HEK293 (cell line): ENCODE results near the gene CCNI2.

Experiments used
- AEBP2 ChIP-seq: fragments of 450-650 bp; formaldehyde crosslinking; IDR thresholded peaks from 2 replicates; pipeline ENCODE4 v1.5.1; 2016; ENCODE audit warnings: missing biosample characterization, missing genetic modification characterization, borderline replicate concordance
- EGR2 ChIP-seq: fragments of 450-650 bp; formaldehyde crosslinking; IDR thresholded peaks from 2 replicates; pipeline ENCODE4 v1.5.1; 2016; ENCODE audit warnings: low read depth, missing biosample characterization, missing genetic modification characterization
- GLIS1 ChIP-seq: fragments of 450-650 bp; formaldehyde crosslinking; IDR thresholded peaks from 2 replicates; pipeline ENCODE4 v1.5.1; 2016; ENCODE audit warnings: missing biosample characterization, missing genetic modification characterization
- GLIS2 ChIP-seq: fragments of 450-650 bp; formaldehyde crosslinking; IDR thresholded peaks from 2 replicates; pipeline ENCODE4 v1.5.1; 2016; ENCODE audit warnings: missing biosample characterization, missing genetic modification characterization
- HIC1 ChIP-seq: fragments of 450-650 bp; formaldehyde crosslinking; IDR thresholded peaks from 2 replicates; pipeline ENCODE4 v1.5.1; 2016; ENCODE audit warnings: missing biosample characterization, missing genetic modification characterization
- KLF1 ChIP-seq: fragments of 450-650 bp; formaldehyde crosslinking; IDR thresholded peaks from 2 replicates; pipeline ENCODE4 v1.5.1; 2016; ENCODE audit warnings: missing biosample characterization, missing genetic modification characterization
- KLF9 ChIP-seq: fragments of 450-650 bp; formaldehyde crosslinking; IDR thresholded peaks from 2 replicates; pipeline ENCODE4 v1.5.1; 2016; ENCODE audit warnings: missing biosample characterization, missing genetic modification characterization, low read depth
- MZF1 ChIP-seq: fragments of 450-650 bp; formaldehyde crosslinking; IDR thresholded peaks from 2 replicates; pipeline ENCODE4 v1.5.1; 2017; ENCODE audit warnings: missing biosample characterization, missing genetic modification characterization, borderline replicate concordance
- SETDB1 ChIP-seq: IDR thresholded peaks from one replicate; pipeline ENCODE4 v1.6.1; 2017; ENCODE audit warnings: mild to moderate bottlenecking, low read length, moderate library complexity, mixed read lengths; ENCODE audit not compliant: insufficient read length
- SP3 ChIP-seq: fragments of 450-650 bp; formaldehyde crosslinking; IDR thresholded peaks from 2 replicates; pipeline ENCODE4 v1.5.1; 2016; ENCODE audit warnings: missing biosample characterization, missing genetic modification characterization
- ZBTB8A ChIP-seq: fragments of 450-650 bp; formaldehyde crosslinking; IDR thresholded peaks from 2 replicates; pipeline ENCODE4 v1.5.1; 2016; ENCODE audit warnings: missing biosample characterization, missing genetic modification characterization
- ZFP41 ChIP-seq: fragments of 450-650 bp; formaldehyde crosslinking; IDR thresholded peaks from 2 replicates; pipeline ENCODE4 v1.5.1; 2016; ENCODE audit warnings: missing biosample characterization, missing genetic modification characterization, borderline replicate concordance
- ZFP69B ChIP-seq: fragments of 450-650 bp; formaldehyde crosslinking; IDR thresholded peaks from 2 replicates; pipeline ENCODE4 v1.5.1; 2016; ENCODE audit warnings: missing biosample characterization, missing genetic modification characterization
- ZIC2 ChIP-seq: fragments of 450-650 bp; formaldehyde crosslinking; IDR thresholded peaks from 2 replicates; pipeline ENCODE4 v1.5.1; 2016; ENCODE audit warnings: missing biosample characterization, missing genetic modification characterization
- ZNF132 ChIP-seq: fragments of 450-650 bp; formaldehyde crosslinking; IDR thresholded peaks from 2 replicates; pipeline ENCODE4 v1.5.1; 2017; ENCODE audit warnings: missing biosample characterization, missing genetic modification characterization, borderline replicate concordance
- ZNF133 ChIP-seq: fragments of 450-650 bp; formaldehyde crosslinking; IDR thresholded peaks from 2 replicates; pipeline ENCODE4 v1.5.1; 2016; ENCODE audit warnings: missing biosample characterization, missing genetic modification characterization
- ZNF18 ChIP-seq: fragments of 450-650 bp; formaldehyde crosslinking; IDR thresholded peaks from 2 replicates; pipeline ENCODE4 v1.5.1; 2016; ENCODE audit warnings: missing biosample characterization, missing genetic modification characterization
- ZNF184 ChIP-seq: fragments of 450-650 bp; IDR thresholded peaks from 2 replicates; pipeline ENCODE4 v1.5.1; 2018; ENCODE audit warnings: missing biosample characterization, mild to moderate bottlenecking, missing genetic modification characterization
- ZNF280D ChIP-seq: fragments of 450-650 bp; formaldehyde crosslinking; IDR thresholded peaks from 2 replicates; pipeline ENCODE4 v1.5.1; 2016; ENCODE audit warnings: missing biosample characterization, missing genetic modification characterization
- ZNF311 ChIP-seq: fragments of 450-650 bp; formaldehyde crosslinking; IDR thresholded peaks from 2 replicates; pipeline ENCODE4 v1.5.1; 2017; ENCODE audit warnings: missing biosample characterization, missing genetic modification characterization, borderline replicate concordance
- ZNF341 ChIP-seq: fragments of 450-650 bp; formaldehyde crosslinking; IDR thresholded peaks from 2 replicates; pipeline ENCODE4; 2016; ENCODE audit warnings: low read depth, missing biosample characterization, missing genetic modification characterization
- ZNF488 ChIP-seq: fragments of 450-650 bp; formaldehyde crosslinking; IDR thresholded peaks from 2 replicates; pipeline ENCODE4 v1.5.1; 2016; ENCODE audit warnings: missing biosample characterization, missing genetic modification characterization
- ZNF600 ChIP-seq: fragments of 450-650 bp; formaldehyde crosslinking; IDR thresholded peaks from 2 replicates; pipeline ENCODE4 v1.5.1; 2016; ENCODE audit warnings: missing biosample characterization, missing genetic modification characterization
- ZNF658 ChIP-seq: fragments of 450-650 bp; formaldehyde crosslinking; IDR thresholded peaks from 2 replicates; pipeline ENCODE4; 2016; ENCODE audit warnings: missing biosample characterization, missing genetic modification characterization
- ZNF660 ChIP-seq: fragments of 450-650 bp; IDR thresholded peaks from 2 replicates; pipeline ENCODE4 v1.5.1; 2018; ENCODE audit warnings: missing biosample characterization, mild to moderate bottlenecking, missing genetic modification characterization
- ZNF670 ChIP-seq: fragments of 450-650 bp; formaldehyde crosslinking; IDR thresholded peaks from 2 replicates; pipeline ENCODE4 v1.5.1; 2016; ENCODE audit warnings: missing biosample characterization, missing genetic modification characterization, low read depth
- ZNF704 ChIP-seq: fragments of 450-650 bp; formaldehyde crosslinking; IDR thresholded peaks from 2 replicates; pipeline ENCODE4 v1.5.1; 2016; ENCODE audit warnings: missing biosample characterization, missing genetic modification characterization
- ZNF791 ChIP-seq: fragments of 450-650 bp; formaldehyde crosslinking; IDR thresholded peaks from 2 replicates; pipeline ENCODE4 v1.5.1; 2016; ENCODE audit warnings: missing biosample characterization, missing genetic modification characterization
- ZNF837 ChIP-seq: fragments of 450-650 bp; formaldehyde crosslinking; IDR thresholded peaks from 2 replicates; pipeline ENCODE4 v1.5.1; 2016; ENCODE audit warnings: missing biosample characterization, missing genetic modification characterization
- ZXDB ChIP-seq: fragments of 450-650 bp; formaldehyde crosslinking; IDR thresholded peaks from 2 replicates; pipeline ENCODE4 v1.5.1; 2016; ENCODE audit warnings: missing biosample characterization, missing genetic modification characterization

The CCNI2 gene

GRCh38 chr5:132776131-132776937 lies 29.1 kb downstream of the CCNI2 start (continued):
- peak; percentile 83 for TF ChIP-seq ZNF600 (tag by site-specific recombination)
- no peak for TF ChIP-seq ZNF18 (tag by site-specific recombination)
- no peak for TF ChIP-seq ZNF311 (tag by site-specific recombination)
- TF ChIP-seq ZNF184 (tag by site-specific recombination), result no peak
- peak; percentile 28; the same call in 1 of the 2 replicates for TF ChIP-seq ZFP69B
- peak; percentile 83 for TF ChIP-seq GLIS2 (tag by site-specific recombination)
- TF ChIP-seq ZNF704 (tag by site-specific recombination), result no peak
- TF ChIP-seq KLF1 (tag by site-specific recombination), result peak; percentile 57
- peak; percentile 74; the same call in 1 of the 2 replicates for TF ChIP-seq KLF9
- TF ChIP-seq HIC1 (tag by site-specific recombination), result no peak
- TF ChIP-seq ZNF837 (tag by site-specific recombination), result no peak
- TF ChIP-seq ZNF133 (tag by site-specific recombination), result no peak
- peak; percentile 60 for TF ChIP-seq SP3 (tag by site-specific recombination)
- TF ChIP-seq AEBP2 (tag by site-specific recombination), result no peak
- peak; percentile 13; the same call in 1 of the 2 replicates for TF ChIP-seq ZNF660
- no peak for TF ChIP-seq ZNF791
- TF ChIP-seq SETDB1, result no peak
- peak; percentile 27; the same call in 1 of the 2 replicates for TF ChIP-seq ZXDB
- no peak for TF ChIP-seq ZNF658 (tag by site-specific recombination)
- no peak for TF ChIP-seq MZF1 (tag by site-specific recombination)
- TF ChIP-seq ZNF341 (tag by site-specific recombination), result peak; percentile 43; the same call in 1 of the 2 replicates
- peak; percentile 99 for TF ChIP-seq ZBTB8A (tag by site-specific recombination)
- TF ChIP-seq ZNF132, result no peak
- TF ChIP-seq ZNF280D, result no peak
- TF ChIP-seq ZNF488 (tag by site-specific recombination), result no peak
- TF ChIP-seq EGR2 (tag by site-specific recombination), result peak; percentile 24; the same call in 1 of the 2 replicates
- no peak for TF ChIP-seq ZNF670 (tag by site-specific recombination)
- TF ChIP-seq ZFP41 (tag by site-specific recombination), result no peak
- TF ChIP-seq GLIS1, result peak; percentile 96
- TF ChIP-seq ZIC2 (tag by site-specific recombination), result peak; percentile 98
